ENCODE data around the gene PTPN4. TPM values are rescaled to one million over a fixed set of nuclear protein-coding genes. Genes with fewer than 3 reads are reported as not detected.

PTPN4 gene
- total and polyA plus RNA-seq, 2 of the 8 experiments (the other 6 are each of a cell fraction or from before 2014, with no cell fraction given), result 28.5 to 105 TPM

DNA sequence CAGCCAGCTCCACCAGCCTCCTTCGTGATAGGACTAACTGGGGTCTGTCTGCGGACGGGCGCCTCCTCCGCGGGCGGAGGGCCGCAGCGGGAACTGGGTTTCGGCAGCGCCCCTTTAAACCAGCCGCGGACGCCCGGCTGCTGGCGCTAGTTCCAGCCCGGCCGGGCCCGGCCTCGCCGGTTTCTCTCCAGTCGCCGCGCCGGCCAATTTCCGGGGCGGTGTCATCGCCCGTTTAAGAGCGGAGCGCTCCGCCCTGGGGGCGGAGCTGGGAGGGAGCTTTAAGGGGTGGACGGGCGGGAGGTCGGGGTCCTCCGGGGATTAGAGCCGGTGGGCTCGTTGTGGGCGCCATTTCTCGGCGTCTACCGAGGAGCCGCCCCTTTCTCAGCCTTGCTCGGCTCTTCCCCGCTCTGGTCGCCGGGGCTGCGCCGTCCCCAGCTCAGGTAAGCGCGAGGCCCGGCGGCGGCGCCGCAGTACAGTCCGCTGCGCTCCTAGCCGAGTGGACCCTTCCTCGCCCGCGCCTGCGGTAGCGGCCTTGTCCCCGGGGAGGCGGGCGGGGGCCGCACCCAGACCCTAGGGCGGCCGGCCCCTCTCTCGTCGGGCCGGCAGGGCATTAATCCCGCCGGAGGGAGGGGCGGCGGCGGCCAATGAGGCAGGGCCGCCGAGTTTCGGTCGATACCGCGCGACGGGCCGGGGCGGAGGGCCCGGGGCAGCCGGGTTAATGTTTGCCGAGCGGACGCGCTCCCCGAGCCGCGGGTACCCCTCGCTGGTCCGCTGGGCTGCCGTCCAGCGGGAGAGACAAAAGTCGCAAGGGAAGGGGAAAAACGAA is 253.3 kb downstream of the PTPN4 start, which contains the start of gene EPB41L5 (continued):
- TF ChIP-seq CBX8 (IDR thresholded peaks at IDR 0.05; ENCODE audit: borderline replicate concordance, low read depth, low read length) (no peak), POLR2A (IDR thresholded peaks at IDR 0.05; ENCODE audit: control extremely low read depth in 1 of 2, low read depth in 2 of 2, low read length in 2 of 2) (peak; percentile 91 to 95), POLR2AphosphoS5 (IDR thresholded peaks at IDR 0.05; ENCODE audit: low read depth, low read length) (peak; percentile 75), CHD7 (IDR thresholded peaks at IDR 0.05; ENCODE audit: insufficient replicate concordance, low read length) (no peak), PHF8 (conservative IDR thresholded peaks at IDR 0.05; ENCODE audit: low read depth, low read length) (peak; percentile 96), RBBP5 (IDR thresholded peaks at IDR 0.05; ENCODE audit: borderline replicate concordance, low read depth, low read length) (0 out of 2 replicates have a peak, but pooled peaks have one; percentile 73)

Data from H1 (cell line).